ENCODE measurements around the gene MYOF. TPM values are rescaled to one million over a fixed set of nuclear protein-coding genes. Genes with fewer than 3 reads are reported as not detected.

The MYOF gene
- total and polyA plus RNA-seq, 2 of the 8 experiments (the other 6 are each of a cell fraction or from before 2014, with no cell fraction given) = 0.98 to 2.3 TPM

GRCh38 chr10:93425861-93426260 lies 56.3 kb downstream of the MYOF start (continued):
- TF ChIP-seq CHD7 (IDR thresholded peaks at IDR 0.05; ENCODE audit: insufficient replicate concordance, low read length) (no peak), JUN (IDR thresholded peaks at IDR 0.05; ENCODE audit: low read depth, low read length) (no peak), RAD21 (IDR thresholded peaks at IDR 0.05 in 1 of 2, conservative IDR thresholded peaks at IDR 0.05 in 1 of 2; ENCODE audit: low read depth in 2 of 2, low read length in 2 of 2) (no peak), BACH1 (IDR thresholded peaks at IDR 0.05; ENCODE audit: low read length) (no peak), SRF (IDR thresholded peaks at IDR 0.05; ENCODE audit: low read depth, low read length) (no peak), SAP30 (IDR thresholded peaks at IDR 0.05; ENCODE audit: insufficient read depth, insufficient replicate concordance, low read length) (no peak), GABPA (IDR thresholded peaks at IDR 0.05; ENCODE audit: borderline replicate concordance, insufficient read depth, low read length) (no peak), MAFK (IDR thresholded peaks at IDR 0.05; ENCODE audit: low read depth, low read length) (no peak), CTCF (IDR thresholded peaks at IDR 0.05; ENCODE audit: control extremely low read depth in 1 of 3, insufficient read depth in 1 of 3, low read depth in 1 of 3, low read length in 3 of 3) (no peak)
